22Rv1 (cell line): ENCODE measurements around the gene UCKL1.

Source experiments
- CTCF ChIP-seq: fragments of 450-650 bp; IDR thresholded peaks from 2 replicates; pipeline ENCODE4 v1.5.1; 2017; ENCODE audit warnings: mild to moderate bottlenecking
- ZFX ChIP-seq: fragments of 450-650 bp; IDR thresholded peaks from 2 replicates; pipeline ENCODE4 v1.6.1; 2017; ENCODE audit warnings: antibody characterized with exemption, borderline replicate concordance

GRCh38 chr20:63933646-63934045 lies 22.6 kb downstream of the UCKL1 start:
- TF ChIP-seq CTCF (no peak), ZFX (no peak)
